GM23248 (cell line): ENCODE results near the gene SNX7.

Experiments
- EZH2 ChIP-seq: fragments of 200-600 bp; sonication (generic); IDR thresholded peaks from 2 replicates; pipeline ENCODE4 v1.6.1; 2018; ENCODE audit warnings: antibody characterized with exemption, mild to moderate bottlenecking; ENCODE audit not compliant: insufficient read depth, poor library complexity, severe bottlenecking
- EZH2phosphoT487 ChIP-seq: fragments of 200-600 bp; sonication (generic); IDR thresholded peaks from 2 replicates; pipeline ENCODE4 v1.6.1; 2018; ENCODE audit warnings: antibody characterized with exemption, moderate library complexity, mild to moderate bottlenecking, low read depth; ENCODE audit not compliant: insufficient read depth

DNA sequence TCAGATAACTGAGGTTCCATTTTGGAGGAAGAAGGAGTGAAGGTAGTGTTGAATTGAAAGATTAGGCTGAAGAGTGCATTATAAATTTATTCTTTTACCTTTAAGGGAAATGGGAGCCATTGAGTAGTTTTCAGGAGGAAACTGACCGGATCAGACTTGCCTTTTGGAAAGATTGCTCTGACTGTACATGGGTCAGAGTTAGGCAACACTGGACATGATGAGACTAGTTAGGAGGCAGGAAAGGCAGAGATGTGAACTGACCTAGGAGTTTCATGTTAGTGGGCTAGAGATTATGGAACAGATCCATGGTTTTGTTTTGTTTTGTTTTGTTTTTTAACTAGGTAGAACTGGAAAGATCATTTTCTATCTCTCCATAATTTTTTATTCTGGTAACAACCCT, 78.2 kb downstream of the SNX7 start:
- TF ChIP-seq EZH2 (no peak), EZH2phosphoT487 (no peak)
